ENCODE results near the gene APPBP2.

APPBP2 gene

DNA sequence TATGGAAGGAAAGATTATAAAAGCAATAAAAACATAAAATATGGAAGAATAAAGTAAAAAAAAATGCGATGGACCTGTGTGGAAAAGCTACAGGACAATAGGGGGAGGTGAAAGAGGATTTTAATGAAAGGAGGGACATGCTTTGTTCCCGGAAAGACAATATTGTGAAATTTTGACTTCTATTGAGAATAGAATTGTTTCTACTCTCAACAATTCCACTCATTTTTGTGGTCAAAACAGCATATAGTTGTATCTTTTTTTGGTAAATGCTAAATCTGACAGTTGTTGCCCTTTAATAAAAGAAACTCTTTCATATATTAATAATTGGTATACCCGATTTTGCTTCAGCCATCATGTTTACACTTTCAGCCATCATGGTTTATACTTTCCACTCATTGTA, 22.9 kb upstream of the APPBP2 start:
- TF ChIP-seq, protein P1, sequence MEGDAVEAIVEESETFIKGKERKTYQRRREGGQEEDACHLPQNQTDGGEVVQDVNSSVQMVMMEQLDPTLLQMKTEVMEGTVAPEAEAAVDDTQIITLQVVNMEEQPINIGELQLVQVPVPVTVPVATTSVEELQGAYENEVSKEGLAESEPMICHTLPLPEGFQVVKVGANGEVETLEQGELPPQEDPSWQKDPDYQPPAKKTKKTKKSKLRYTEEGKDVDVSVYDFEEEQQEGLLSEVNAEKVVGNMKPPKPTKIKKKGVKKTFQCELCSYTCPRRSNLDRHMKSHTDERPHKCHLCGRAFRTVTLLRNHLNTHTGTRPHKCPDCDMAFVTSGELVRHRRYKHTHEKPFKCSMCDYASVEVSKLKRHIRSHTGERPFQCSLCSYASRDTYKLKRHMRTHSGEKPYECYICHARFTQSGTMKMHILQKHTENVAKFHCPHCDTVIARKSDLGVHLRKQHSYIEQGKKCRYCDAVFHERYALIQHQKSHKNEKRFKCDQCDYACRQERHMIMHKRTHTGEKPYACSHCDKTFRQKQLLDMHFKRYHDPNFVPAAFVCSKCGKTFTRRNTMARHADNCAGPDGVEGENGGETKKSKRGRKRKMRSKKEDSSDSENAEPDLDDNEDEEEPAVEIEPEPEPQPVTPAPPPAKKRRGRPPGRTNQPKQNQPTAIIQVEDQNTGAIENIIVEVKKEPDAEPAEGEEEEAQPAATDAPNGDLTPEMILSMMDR (IDR thresholded peaks at IDR 0.05), result no peak
- Mint-ChIP-seq H3K27me3 (ENCODE audit: low read depth, poor library complexity) (peaks cover 6% of the 10 kb centered on the region), H3K27ac (no peak overlapping the region), H3K36me3 (ENCODE audit: low read depth) (peaks cover 29% of the 10 kb centered on the region), H3K4me3 (no peak overlapping the region), H3K4me1 (no peaks in the 10 kb centered on the region), H3K9me3 (peaks cover 36% of the 10 kb centered on the region)
- no peak for DNase-seq

DNA sequence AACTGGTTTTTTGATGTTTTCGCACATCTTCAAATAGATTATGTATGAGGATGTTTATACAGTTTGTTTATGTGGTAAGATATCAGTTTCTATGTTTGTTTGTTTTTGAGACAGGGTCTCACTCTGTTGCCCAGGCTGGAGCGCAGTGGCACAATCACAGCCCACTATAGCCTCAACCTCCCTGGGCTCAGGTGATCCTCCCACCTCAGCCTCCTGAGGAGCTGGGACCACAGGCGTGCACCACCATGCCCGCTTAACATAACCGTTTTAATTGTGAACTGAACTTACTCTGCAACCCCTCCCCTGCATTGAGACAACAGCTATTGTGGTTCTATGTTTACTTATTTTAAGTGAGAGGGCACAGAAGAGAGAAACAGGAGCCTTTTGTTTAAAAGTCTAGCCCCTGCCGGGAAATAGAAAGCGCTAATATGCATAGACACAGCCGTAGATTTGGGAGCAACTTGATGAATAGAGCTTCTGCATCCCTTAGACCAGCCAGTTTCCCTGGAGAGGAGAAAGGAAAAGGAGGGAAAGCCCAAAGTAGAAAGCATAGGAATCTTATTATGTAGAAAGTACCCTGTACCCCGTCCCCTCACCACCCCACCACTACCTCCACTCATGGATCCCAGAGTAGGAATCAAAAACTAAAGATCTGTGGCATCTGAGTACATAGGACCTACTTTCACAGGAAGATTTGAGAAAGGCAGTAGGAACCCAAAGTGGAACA, 19.6 kb upstream of the APPBP2 start:
- Mint-ChIP-seq H3K4me3 (no peak overlapping the region), H3K9me3 (peaks cover 17% of the 10 kb centered on the region), H3K27me3 (ENCODE audit: low read depth, poor library complexity) (no peaks in the 10 kb centered on the region), H3K36me3 (ENCODE audit: low read depth) (peaks cover 12% of the 10 kb centered on the region), H3K27ac (no peak overlapping the region), H3K4me1 (no peaks in the 10 kb centered on the region)
- TF ChIP-seq, protein P1 (IDR thresholded peaks at IDR 0.05), result no peak
- no peak for DNase-seq

DNA sequence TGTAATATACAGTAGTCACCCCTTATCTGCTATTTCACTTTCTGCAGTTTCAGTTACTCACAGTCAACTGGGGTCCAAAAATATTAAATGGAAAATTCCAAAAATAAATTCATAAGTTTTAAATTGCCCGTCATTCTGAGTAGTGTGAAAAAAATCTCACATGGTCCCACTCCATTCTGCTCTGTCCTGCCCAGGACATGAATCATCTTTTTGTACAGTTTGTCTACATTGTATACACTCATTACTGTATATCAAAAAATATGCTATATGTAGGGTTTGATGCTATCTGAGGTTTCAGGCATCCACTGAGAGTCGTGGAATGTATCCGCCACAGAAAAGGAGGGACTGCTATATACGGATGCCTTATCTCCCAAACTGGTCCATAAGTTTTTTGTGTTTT, 16.0 kb upstream of the APPBP2 start:
- no peak for DNase-seq

DNA sequence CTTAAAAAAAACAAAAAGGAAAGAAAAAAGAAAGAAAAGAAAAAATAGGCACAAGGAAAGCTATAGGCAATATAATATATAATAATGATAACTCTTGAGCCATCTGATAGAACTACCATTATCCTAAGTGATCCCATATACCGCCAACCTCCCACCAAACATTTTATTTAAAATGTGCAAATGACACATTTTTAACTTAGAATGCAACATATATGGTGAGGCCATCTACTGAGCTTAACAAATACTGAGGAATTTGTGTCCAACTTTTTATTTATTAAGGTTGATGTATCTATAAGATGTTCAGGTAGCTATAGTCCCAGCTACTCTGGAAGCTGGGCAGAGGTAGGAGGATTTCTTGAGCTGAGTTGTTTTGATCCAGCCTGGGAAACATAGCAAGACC, 14.4 kb upstream of the APPBP2 start:
- no peaks in the 10 kb centered on the region for H3K9me3 Mint-ChIP-seq
- peaks cover 4% of the 10 kb centered on the region for H3K36me3 Mint-ChIP-seq (ENCODE audit: low read depth)
- no peak for DNase-seq
- no peaks in the 10 kb centered on the region for H3K27me3 Mint-ChIP-seq (ENCODE audit: low read depth, poor library complexity)
- no peak overlapping the region for H3K27ac Mint-ChIP-seq
- H3K4me3 Mint-ChIP-seq, result no peak overlapping the region
- TF ChIP-seq, protein P1 (IDR thresholded peaks at IDR 0.05), result no peak
- no peaks in the 10 kb centered on the region for H3K4me1 Mint-ChIP-seq

More for the DNA sequence above, 16.0 kb upstream of the APPBP2 start:
- no peaks in the 10 kb centered on the region for H3K9me3 Mint-ChIP-seq
- H3K4me3 Mint-ChIP-seq, result no peak overlapping the region
- no peaks in the 10 kb centered on the region for H3K4me1 Mint-ChIP-seq
- H3K36me3 Mint-ChIP-seq (ENCODE audit: low read depth), result peaks cover 4% of the 10 kb centered on the region
- TF ChIP-seq, protein P1 (IDR thresholded peaks at IDR 0.05), result no peak
- H3K27ac Mint-ChIP-seq, result no peak overlapping the region
- H3K27me3 Mint-ChIP-seq (ENCODE audit: low read depth, poor library complexity), result no peaks in the 10 kb centered on the region

DNA sequence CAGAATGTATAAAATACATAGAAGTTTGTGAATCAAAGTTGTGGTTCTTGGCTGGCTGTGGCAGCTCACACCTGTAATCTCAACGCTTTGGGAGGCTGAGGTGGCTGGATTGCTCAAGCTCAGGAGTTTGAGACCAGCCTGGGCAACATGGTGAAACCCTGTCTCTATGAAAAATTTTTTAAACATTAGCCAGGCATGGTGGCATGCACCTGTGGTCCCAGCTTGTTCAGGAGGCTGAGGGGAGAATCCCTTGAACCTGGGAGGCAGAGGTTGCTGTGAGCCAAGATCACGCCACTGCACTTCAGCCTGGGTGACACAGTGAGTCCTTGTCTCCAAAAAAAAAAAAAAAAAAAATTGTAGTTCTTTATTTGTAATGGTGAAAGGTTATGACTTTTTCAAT, 13.8 kb upstream of the APPBP2 start:
- Mint-ChIP-seq H3K9me3 (no peaks in the 10 kb centered on the region), H3K4me1 (no peaks in the 10 kb centered on the region), H3K27ac (no peak overlapping the region), H3K36me3 (ENCODE audit: low read depth) (peaks cover 4% of the 10 kb centered on the region), H3K27me3 (ENCODE audit: low read depth, poor library complexity) (no peaks in the 10 kb centered on the region), H3K4me3 (no peak overlapping the region)
- DNase-seq, result no peak
- TF ChIP-seq, protein P1 (IDR thresholded peaks at IDR 0.05), result no peak

DNA sequence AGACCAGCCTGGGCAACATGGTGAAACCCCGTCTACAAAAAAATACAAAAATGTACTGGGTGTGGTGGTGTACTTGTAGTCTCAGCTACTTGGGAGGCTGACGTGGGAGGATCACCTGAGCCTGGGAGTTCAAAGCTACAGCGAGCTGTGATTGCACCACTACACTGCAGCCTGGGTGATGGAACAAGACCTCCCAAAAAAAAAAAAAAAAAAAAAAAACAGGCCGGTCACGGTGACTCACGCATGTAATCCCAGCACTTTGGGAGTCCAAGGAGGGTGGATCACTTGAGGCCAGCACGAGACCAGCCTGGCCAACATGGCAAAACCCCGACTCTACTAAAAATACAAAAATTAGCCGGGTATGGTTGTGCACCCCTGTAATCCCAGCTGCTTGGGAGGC, 12.7 kb upstream of the APPBP2 start:
- Mint-ChIP-seq H3K9me3 (no peaks in the 10 kb centered on the region), H3K36me3 (ENCODE audit: low read depth) (peaks cover 4% of the 10 kb centered on the region), H3K4me1 (no peaks in the 10 kb centered on the region), H3K27me3 (ENCODE audit: low read depth, poor library complexity) (no peaks in the 10 kb centered on the region), H3K4me3 (no peak overlapping the region), H3K27ac (no peak overlapping the region)
- TF ChIP-seq, protein P1 (IDR thresholded peaks at IDR 0.05), result no peak
- DNase-seq, result no peak

All from nephron progenitor cell (in vitro differentiated cells).